ENCODE results near the gene PROM1.

- no peak for TF ChIP-seq CTCF (conservative IDR thresholded peaks at IDR 0.05 in 1 of 2, IDR thresholded peaks at IDR 0.05 in 1 of 2; ENCODE audit: low read depth in 1 of 2, low read length in 2 of 2)
- TF ChIP-seq EZH2 (IDR thresholded peaks at IDR 0.05; ENCODE audit: low read length, missing control alignments) = no peak
Measured at GRCh38 chr4:16065066-16065465, 18.8 kb downstream of the PROM1 start.

Measured in fibroblast of lung (primary cell).